Sigmoid colon (tissue), 3 donors: Measurements from ENCODE around the gene PRKX.

Experiments
- POLR2A ChIP-seq, 2 donors: fragments of 450-650 bp; IDR thresholded peaks; one replicate each; pipeline ENCODE4 v1.6.1; 2016; ENCODE audit warnings: antibody characterized with exemption in 2 of 2, mild to moderate bottlenecking in 2 of 2, moderate library complexity in 2 of 2
- TF ChIP-seq, protein P1 (sequence below), 4 experiments: fragments of 450-650 bp in 3 of 4; fragments of 200-600 bp in 1 of 4; IDR thresholded peaks; one replicate each; pipeline ENCODE4 v1.5.1; 2016 to 2019; ENCODE audit warnings: antibody characterized with exemption in 4 of 4, mild to moderate bottlenecking in 3 of 4, moderate library complexity in 2 of 4

DNA sequence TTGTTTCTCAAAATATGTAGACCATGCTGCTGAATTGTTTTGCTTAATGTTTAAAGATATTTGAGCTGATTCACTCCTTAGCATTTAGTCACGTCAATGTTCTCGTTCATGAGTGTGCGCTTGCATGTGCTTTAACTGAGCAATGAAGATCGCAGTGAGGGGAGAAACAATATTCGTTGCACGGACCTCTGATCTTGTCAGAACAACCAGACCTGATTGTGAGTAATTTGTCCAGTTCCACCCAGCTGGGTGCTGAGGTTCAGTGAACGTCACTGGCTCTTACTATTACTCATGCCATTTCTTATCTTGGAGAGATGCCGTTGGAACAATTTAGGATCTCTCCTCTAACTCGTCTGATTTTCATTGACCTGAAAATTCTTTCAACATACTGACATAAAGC, 15.0 kb upstream of the PRKX start:
- TF ChIP-seq, protein P1, sequence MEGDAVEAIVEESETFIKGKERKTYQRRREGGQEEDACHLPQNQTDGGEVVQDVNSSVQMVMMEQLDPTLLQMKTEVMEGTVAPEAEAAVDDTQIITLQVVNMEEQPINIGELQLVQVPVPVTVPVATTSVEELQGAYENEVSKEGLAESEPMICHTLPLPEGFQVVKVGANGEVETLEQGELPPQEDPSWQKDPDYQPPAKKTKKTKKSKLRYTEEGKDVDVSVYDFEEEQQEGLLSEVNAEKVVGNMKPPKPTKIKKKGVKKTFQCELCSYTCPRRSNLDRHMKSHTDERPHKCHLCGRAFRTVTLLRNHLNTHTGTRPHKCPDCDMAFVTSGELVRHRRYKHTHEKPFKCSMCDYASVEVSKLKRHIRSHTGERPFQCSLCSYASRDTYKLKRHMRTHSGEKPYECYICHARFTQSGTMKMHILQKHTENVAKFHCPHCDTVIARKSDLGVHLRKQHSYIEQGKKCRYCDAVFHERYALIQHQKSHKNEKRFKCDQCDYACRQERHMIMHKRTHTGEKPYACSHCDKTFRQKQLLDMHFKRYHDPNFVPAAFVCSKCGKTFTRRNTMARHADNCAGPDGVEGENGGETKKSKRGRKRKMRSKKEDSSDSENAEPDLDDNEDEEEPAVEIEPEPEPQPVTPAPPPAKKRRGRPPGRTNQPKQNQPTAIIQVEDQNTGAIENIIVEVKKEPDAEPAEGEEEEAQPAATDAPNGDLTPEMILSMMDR (IDR thresholded peaks at IDR 0.05) = no peak
- no peak for TF ChIP-seq POLR2A (IDR thresholded peaks at IDR 0.05)
